Heart left ventricle (tissue), 13 donors: ENCODE measurements around the gene LRBA.

Experiments used
- POLR2A ChIP-seq, 2 donors: fragments of 450-650 bp; IDR thresholded peaks; one replicate each; pipeline ENCODE4 v1.6.1; 2017; ENCODE audit warnings: antibody characterized with exemption in 2 of 2, mild to moderate bottlenecking in 2 of 2, moderate library complexity in 2 of 2
- TF ChIP-seq, protein P1 (sequence below), 12 donors: fragments of 200-600 bp; sonication (generic) in 4 of 12; IDR thresholded peaks; one replicate each; pipeline versions ENCODE4 v1.5.0 to v1.8.0; 2018 to 2022; ENCODE audit warnings: antibody characterized with exemption in 12 of 12, mild to moderate bottlenecking in 5 of 12
- donor health status: ischemic (EF 13 %, LVEDD 7.1; RV severe dilation, severe dysfunction).
- donor health status: DM: no; HTN: yes; CAD: no.
- donor health status: DM: no; HTN: no; CAD: no.
- donor health status: ischemic (EF 25% LVEDD 6.9; RV normal size, moderate dysfunction).
- donor health status: ischemic (EF 25% LVEDD 5.7; RV mildly dilated, moderate dysfunction).
- donor health status: ischemic (EF 35%, LVEDD 5.7; RV mildly dilated, moderate dysfunction).
- donor health status: nonischemic (EF 11% LVEDD 7.7; RV severe dilation, severe dysfunction).
- donor health status: DM: yes; HTN: yes; CAD: no.
- donor health status: PGD.
- donor health status: ischemic (EF 29% LVEDD 5.4; RV normal size, mild dysfunction).
- donor health status: nonischemic (EF 23%, LVEDD 6.1; RV moderate dilation, normal function).

DNA sequence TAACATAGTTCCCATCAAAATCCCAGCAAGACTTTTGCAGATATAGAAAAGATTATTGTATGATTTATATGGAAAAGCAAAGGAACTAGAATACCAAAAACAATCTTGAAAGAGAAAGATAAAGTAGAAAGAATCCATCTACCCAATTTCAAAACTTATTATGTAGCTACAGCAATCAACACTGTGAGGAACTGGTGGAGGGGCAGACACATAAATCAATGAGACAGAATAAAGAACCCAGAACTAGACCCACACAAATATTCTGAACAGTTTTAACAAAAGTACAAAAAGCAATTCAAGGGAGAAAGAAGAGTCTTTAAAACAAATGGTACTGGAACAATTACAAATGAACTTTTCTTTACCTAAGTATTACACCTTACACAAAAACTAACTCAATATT is 67.0 kb downstream of the LRBA start:
- TF ChIP-seq, protein P1, sequence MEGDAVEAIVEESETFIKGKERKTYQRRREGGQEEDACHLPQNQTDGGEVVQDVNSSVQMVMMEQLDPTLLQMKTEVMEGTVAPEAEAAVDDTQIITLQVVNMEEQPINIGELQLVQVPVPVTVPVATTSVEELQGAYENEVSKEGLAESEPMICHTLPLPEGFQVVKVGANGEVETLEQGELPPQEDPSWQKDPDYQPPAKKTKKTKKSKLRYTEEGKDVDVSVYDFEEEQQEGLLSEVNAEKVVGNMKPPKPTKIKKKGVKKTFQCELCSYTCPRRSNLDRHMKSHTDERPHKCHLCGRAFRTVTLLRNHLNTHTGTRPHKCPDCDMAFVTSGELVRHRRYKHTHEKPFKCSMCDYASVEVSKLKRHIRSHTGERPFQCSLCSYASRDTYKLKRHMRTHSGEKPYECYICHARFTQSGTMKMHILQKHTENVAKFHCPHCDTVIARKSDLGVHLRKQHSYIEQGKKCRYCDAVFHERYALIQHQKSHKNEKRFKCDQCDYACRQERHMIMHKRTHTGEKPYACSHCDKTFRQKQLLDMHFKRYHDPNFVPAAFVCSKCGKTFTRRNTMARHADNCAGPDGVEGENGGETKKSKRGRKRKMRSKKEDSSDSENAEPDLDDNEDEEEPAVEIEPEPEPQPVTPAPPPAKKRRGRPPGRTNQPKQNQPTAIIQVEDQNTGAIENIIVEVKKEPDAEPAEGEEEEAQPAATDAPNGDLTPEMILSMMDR (IDR thresholded peaks at IDR 0.05): no peak
- no peak for TF ChIP-seq POLR2A (IDR thresholded peaks at IDR 0.05)
